ENCODE measurements around the gene ID1. TPM values are rescaled to one million over a fixed set of nuclear protein-coding genes. Genes with fewer than 3 reads are reported as not detected.
"Not testable (repeated sequence)": the region's sequence is repeated elsewhere in the genome, so short reads cannot be mapped to it uniquely, and the experiment has no call there.

Gene ID1
- total RNA-seq, 4 donors from 2014 or later, result 1,083 to 1,350 (median 1,205) TPM

DNA sequence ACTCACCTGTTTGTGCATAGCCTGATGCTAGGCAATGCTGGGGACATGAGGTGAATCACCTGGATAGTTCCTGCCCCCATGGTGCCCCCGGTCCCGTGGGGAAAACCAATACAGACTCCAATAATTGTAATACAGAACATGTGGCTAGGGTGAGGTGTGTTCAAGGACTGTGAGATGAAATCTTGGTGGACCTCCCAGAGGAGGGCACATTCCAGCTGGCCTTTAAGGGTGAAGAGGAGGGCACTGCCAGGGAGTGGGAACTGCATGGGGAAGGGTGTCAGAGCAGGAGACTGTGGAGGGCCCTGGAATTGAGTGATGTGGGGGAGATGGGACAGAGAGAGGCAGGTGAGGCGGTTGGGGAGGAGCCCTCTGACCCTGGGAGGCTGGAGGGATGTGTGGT is 35.2 kb downstream of the ID1 start:
- no peaks in the 10 kb centered on the region for H3K36me3 ChIP-seq
- no peak overlapping the region for H3K27ac ChIP-seq
- intact Hi-C loops (cut with DNase I), result no loop called here
- no peak for TF ChIP-seq POLR2A (IDR thresholded peaks at IDR 0.05)
- H3K4me3 ChIP-seq (replicated peaks in 1 of 3), result no peak overlapping the region
- H3K27me3 ChIP-seq, result no peaks in the 10 kb centered on the region
- 74 to 75% methylated on average over 3 of the region's 3 CpGs for WGBS, 2 donors
- DNase-seq, result no peak
- H3K4me1 ChIP-seq, result no peaks in the 10 kb centered on the region
- H3K9me3 ChIP-seq, result no peaks in the 10 kb centered on the region

DNA sequence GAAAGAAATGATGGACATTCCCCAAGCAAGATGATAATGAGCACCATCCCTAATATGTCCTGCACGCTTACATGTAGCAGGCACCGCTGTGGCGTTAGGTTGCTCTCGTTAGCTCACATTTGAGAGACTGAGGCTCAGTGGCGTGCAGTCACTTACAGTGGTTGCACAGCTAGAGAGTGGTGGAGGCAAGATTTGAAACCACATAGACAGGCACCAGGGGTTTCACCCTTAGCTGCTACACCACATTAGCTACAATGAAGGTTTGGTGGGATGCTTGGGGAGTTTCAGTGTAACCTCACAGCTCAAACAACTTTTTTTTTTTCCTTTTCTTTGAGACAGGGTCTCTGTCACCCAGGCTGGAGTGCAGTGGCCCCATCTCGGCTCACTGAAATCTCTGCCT is 36.3 kb downstream of the ID1 start:
- 88 to 95% methylated on average over 6 of the region's 6 CpGs for WGBS, 2 donors
- TF ChIP-seq POLR2A (IDR thresholded peaks at IDR 0.05), result no peak
- TF ChIP-seq, protein P1, sequence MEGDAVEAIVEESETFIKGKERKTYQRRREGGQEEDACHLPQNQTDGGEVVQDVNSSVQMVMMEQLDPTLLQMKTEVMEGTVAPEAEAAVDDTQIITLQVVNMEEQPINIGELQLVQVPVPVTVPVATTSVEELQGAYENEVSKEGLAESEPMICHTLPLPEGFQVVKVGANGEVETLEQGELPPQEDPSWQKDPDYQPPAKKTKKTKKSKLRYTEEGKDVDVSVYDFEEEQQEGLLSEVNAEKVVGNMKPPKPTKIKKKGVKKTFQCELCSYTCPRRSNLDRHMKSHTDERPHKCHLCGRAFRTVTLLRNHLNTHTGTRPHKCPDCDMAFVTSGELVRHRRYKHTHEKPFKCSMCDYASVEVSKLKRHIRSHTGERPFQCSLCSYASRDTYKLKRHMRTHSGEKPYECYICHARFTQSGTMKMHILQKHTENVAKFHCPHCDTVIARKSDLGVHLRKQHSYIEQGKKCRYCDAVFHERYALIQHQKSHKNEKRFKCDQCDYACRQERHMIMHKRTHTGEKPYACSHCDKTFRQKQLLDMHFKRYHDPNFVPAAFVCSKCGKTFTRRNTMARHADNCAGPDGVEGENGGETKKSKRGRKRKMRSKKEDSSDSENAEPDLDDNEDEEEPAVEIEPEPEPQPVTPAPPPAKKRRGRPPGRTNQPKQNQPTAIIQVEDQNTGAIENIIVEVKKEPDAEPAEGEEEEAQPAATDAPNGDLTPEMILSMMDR (IDR thresholded peaks at IDR 0.05), result no peak

DNA sequence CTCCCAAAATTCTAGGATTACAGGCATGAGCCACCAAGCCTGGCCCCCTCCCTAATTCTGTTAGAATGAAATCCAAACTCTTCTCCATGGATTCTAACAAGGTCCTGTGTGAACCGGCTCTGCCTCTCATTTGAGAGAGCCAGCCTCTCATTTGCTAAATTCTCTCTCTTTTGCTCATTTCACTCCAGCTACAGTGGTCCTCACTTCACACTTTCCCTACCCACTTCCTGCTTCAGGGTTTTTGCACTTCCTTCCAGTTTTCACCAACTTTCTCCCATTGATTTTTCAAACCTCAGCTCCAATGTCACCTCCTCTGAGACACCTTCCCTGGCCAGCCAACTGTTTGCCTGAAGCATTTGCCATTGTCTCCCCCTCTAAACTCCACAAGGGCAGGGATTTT is 37.7 kb downstream of the ID1 start:
- no peaks in the 10 kb centered on the region for H3K27me3 ChIP-seq
- no peaks in the 10 kb centered on the region for H3K9me3 ChIP-seq
- no peak overlapping the region for H3K27ac ChIP-seq
- H3K36me3 ChIP-seq, result no peaks in the 10 kb centered on the region
- WGBS, 2 donors, result 55 to 78% methylated on average over 1 of the region's 1 CpG
- intact Hi-C loops (cut with DNase I), result no loop called here
- DNase-seq, result no peak
- no peak for TF ChIP-seq POLR2A (IDR thresholded peaks at IDR 0.05)
- TF ChIP-seq, protein P1 (IDR thresholded peaks at IDR 0.05), result no peak
- no peaks in the 10 kb centered on the region for H3K4me1 ChIP-seq
- no peak overlapping the region for H3K4me3 ChIP-seq (replicated peaks in 1 of 3)

More for the DNA sequence above, 36.3 kb downstream of the ID1 start:
- Histone ChIP-seq H3K4me1 (no peaks in the 10 kb centered on the region), H3K27ac (no peak overlapping the region), H3K27me3 (no peaks in the 10 kb centered on the region), H3K9me3 (no peaks in the 10 kb centered on the region), H3K4me3 (replicated peaks in 1 of 3) (no peak overlapping the region), H3K36me3 (no peaks in the 10 kb centered on the region)
- intact Hi-C loops (cut with DNase I), result no loop called here
- DNase-seq, result no peak

DNA sequence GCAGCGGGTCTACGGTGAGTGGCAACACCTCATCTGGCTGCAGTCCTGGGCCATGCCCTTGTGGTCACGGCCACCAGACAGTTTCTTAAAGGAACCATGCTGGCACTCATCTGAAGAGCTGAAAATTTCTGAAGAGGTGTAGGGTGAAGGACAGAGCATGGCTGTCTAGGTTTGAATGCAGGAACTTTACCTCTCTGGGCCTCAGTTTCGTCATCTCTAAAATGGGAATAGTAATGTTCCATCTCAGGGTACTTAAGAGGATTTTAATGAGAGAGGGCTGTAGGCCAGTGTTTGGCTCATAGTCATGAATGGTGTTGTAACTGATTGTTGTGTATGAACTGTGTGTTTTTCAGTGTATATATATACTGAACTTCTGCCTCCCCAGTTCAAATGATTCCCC is 38.4 kb downstream of the ID1 start:
- no peaks in the 10 kb centered on the region for H3K9me3 ChIP-seq
- no peaks in the 10 kb centered on the region for H3K36me3 ChIP-seq
- H3K4me3 ChIP-seq (replicated peaks in 1 of 3), result no peak overlapping the region
- 70 to 86% methylated on average over 4 of the region's 4 CpGs for WGBS, 2 donors
- intact Hi-C loops (cut with DNase I), result no loop called here
- H3K27ac ChIP-seq, result no peak overlapping the region
- H3K4me1 ChIP-seq, result no peaks in the 10 kb centered on the region
- H3K27me3 ChIP-seq, result no peaks in the 10 kb centered on the region
- DNase-seq, result no peak
- no peak for TF ChIP-seq POLR2A (IDR thresholded peaks at IDR 0.05)
- TF ChIP-seq, protein P1 (IDR thresholded peaks at IDR 0.05), result no peak

DNA sequence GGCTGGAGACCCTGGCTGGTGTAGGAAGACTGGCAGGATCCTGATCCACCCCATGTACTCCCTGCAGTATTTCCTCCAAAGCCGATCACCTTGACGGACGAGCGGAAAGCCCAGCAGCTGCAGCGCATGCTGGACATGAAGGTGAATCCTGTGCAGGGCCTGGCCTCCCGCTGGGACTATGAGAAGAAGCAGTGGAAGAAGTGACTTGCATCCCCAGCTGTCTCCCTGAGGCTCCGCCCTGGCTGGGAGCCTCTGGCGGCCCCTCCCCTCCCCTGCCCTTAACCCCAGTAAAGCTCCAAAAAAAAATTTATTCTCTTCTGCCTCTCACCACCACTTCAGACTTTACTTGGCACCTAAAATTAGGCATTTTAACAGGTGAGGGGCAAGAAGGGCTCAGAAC is 39.6 kb downstream of the ID1 start:
- intact Hi-C loops (cut with DNase I), result no loop called here
- no peaks in the 10 kb centered on the region for H3K4me1 ChIP-seq
- no peaks in the 10 kb centered on the region for H3K36me3 ChIP-seq
- H3K27ac ChIP-seq, result no peak overlapping the region
- TF ChIP-seq, protein P1 (IDR thresholded peaks at IDR 0.05), result no peak
- TF ChIP-seq POLR2A (IDR thresholded peaks at IDR 0.05), result no peak
- H3K9me3 ChIP-seq, result no peaks in the 10 kb centered on the region
- WGBS, 2 donors, result 81 to 87% methylated on average over 8 of the region's 8 CpGs
- H3K4me3 ChIP-seq (replicated peaks in 1 of 3), result no peak overlapping the region
- no peak for DNase-seq
- H3K27me3 ChIP-seq, result no peaks in the 10 kb centered on the region

DNA sequence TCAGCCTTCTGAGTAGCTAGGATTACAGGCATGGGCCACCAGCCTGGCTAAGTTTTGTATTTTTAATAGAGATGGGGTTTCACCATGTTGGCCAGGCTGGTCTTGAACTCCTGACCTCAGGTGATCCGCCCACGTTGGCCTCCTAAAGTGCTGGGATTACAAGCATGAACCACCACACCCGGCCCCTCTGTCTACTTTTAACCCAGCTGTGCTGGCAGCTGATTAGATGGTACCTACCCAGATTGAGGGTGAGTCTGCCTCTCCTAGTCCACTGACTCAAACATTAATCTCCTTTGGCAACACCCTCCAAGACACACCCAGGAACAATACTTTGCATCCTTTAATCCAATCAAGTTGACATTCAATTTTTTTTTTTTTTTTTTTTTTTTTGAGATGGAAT is 43.0 kb downstream of the ID1 start:
- DNase-seq; H3K27me3 ChIP-seq; H3K4me1 ChIP-seq; H3K4me3 ChIP-seq (replicated peaks in 1 of 3); H3K9me3 ChIP-seq; intact Hi-C loops (cut with DNase I); H3K27ac ChIP-seq; H3K36me3 ChIP-seq: not testable (repeated sequence)
- WGBS, 2 donors, result 74 to 94% methylated on average over 3 of the region's 3 CpGs

All from thyroid gland (tissue), 4 donors.